IPS DF 19.7 (cell line): Measurements from ENCODE around the gene GRIA4.
"Not testable (repeated sequence)": the region's sequence is repeated elsewhere in the genome, so short reads cannot be mapped to it uniquely, and the experiment has no call there.

Experiments used
- DNase-seq: peaks from one replicate; pipeline ENCODE4 v3.0.0-alpha.2; 2013; ENCODE audit warnings: low read depth, low spot score

The GRIA4 gene

GRCh38 chr11:105719073-105719822 is 109.4 kb downstream of the GRIA4 start:
- DNase-seq = no peak

DNA sequence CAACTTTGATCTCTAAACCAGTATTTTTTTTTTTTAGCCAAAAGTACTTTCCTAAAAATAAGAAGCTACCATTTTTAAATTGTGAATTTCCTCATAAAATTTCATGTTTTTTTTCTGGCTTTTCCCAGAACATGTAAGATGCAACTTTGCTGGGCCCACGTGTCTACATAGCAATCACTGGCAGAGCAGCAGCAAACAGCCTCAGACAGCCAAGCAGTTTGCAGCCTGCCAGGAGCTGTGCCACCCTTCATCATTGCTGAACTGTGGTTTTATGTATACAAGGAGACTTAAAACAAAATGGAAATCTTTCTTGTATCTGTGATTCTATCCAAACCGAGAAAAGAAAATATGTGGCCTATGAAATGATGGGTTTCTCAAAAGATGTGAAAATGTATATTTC is 110.2 kb downstream of the GRIA4 start:
- no peak for DNase-seq

DNA sequence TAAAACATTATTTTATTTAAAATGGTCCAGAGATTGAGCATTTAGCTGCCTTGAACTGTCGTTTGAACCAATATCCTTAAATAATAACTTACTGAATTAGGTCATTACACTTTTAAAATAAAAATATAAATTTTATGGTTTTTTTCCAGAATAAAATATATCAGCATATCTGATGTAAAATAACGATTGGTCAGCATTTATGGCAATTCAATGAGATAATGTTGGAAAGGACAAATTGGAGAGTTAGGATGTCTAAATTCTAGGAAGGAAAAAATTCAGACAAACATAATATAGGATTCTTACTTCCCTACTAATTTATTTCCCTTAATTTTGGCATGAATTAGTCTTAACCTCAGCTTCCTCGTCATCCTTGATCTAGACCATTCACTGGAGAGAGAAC is 113.4 kb downstream of the GRIA4 start:
- no peak for DNase-seq

GRCh38 chr11:105732611-105733010 is 122.7 kb downstream of the GRIA4 start:
- DNase-seq = no peak

- no peak for DNase-seq
Measured at GRCh38 chr11:105734426-105734825, 124.6 kb downstream of the GRIA4 start.

DNA sequence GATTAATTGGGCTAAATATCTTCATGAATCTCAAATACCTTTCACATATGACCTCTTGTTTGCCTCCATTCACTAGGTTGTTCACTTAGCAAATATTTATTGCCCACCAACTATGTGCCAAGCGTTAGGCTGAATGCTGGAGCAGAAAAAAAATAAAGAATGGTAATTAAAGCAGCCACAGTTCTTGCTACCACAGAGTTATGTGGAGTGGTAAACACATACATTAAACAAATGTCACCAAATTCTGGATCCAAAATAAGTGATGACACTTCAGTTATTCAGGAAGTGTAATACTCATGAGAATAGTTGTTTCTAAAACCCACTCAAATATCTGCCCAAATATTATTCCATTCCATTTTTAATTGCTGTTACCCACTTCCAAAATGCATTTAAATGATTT is 128.4 kb downstream of the GRIA4 start:
- DNase-seq = no peak

- DNase-seq = no peak
Measured at GRCh38 chr11:105738986-105739795, 129.3 kb downstream of the GRIA4 start.

- DNase-seq = no peak
Measured at GRCh38 chr11:105740164-105740903, 130.5 kb downstream of the GRIA4 start.

- DNase-seq = no peak
Measured at GRCh38 chr11:105741488-105742020, 131.7 kb downstream of the GRIA4 start.

DNA sequence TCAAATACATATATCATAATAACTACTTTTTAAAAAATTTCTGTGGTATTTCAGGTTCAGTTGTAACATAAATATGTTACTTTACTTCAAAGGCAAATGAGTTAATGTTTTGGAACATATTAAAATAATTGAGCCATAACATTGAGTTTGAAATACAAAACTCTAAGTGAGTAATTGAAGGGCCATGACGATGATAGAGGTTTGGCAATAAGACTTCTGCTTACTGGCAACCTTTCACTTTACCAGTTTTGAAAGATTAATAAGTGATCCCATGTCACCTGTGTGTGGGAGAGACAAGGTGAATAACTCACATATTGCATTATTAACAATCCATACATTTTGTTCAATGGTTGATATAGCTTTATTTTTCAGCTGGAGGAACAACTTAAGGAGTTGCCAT is 144.4 kb downstream of the GRIA4 start:
- no peak for DNase-seq

GRCh38 chr11:105754716-105755115 is 144.8 kb downstream of the GRIA4 start:
- no peak for DNase-seq

GRCh38 chr11:105757107-105757506 is 147.2 kb downstream of the GRIA4 start:
- no peak for DNase-seq

GRCh38 chr11:105763594-105763993 is 153.7 kb downstream of the GRIA4 start:
- no peak for DNase-seq

GRCh38 chr11:105767931-105768330 is 158.1 kb downstream of the GRIA4 start:
- no peak for DNase-seq

GRCh38 chr11:105769627-105770026 is 159.8 kb downstream of the GRIA4 start:
- DNase-seq = no peak

- not testable (repeated sequence) for DNase-seq
Measured at GRCh38 chr11:105773452-105773851, 163.6 kb downstream of the GRIA4 start.

DNA sequence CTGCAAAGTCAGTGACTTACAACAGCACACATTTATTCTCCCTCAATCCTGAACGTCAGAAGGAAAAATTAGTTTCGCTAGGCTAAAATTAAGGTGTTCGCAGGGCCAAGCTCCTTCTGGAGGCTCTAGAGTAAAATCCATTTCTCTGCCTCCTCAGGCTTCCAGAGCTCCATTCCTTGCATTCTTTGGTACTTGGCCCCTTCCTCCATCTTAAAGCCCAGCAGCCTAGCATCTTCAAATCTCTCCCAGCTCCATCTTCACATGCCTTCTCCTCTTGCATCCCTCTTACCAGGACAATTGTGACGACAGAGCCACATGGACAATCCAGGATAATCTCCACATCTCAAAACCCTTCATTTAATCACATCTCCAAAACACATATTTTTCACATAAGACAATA is 165.0 kb downstream of the GRIA4 start:
- no peak for DNase-seq

DNA sequence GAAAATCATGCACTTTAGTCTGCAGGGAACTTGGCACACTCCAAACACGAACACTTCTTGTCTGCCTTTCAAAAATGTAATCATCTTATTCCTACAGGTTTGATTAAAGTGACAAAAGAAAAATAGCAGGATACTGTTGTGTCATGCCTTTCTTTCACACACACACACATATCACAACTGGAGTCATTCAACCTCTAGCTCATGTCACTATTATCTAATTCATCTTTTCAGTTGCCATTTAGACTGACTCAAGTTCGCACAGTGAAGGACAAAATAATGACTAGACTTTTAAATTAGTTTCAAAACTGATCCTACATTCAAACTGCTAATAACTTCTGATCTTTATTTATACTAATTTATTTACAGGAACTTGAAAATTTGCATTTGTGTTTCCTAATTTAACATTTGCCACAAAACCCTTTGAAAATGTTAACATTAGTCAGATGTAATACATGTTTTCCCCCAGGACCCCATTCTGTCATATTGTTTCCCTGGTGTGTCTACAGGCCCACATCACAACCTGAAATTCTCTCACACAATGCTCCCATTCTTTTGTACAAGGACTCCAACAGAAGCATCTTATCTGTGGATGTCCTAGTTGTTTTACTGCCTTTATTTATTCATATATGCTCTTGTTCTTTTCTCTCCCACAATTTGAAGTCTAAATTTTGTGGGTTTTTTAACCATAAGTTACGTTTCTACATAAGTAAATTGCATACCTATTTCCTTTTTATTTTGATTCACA is 171.1 kb downstream of the GRIA4 start:
- no peak for DNase-seq

- no peak for DNase-seq
Measured at GRCh38 chr11:105781807-105782206, 171.9 kb downstream of the GRIA4 start.

DNA sequence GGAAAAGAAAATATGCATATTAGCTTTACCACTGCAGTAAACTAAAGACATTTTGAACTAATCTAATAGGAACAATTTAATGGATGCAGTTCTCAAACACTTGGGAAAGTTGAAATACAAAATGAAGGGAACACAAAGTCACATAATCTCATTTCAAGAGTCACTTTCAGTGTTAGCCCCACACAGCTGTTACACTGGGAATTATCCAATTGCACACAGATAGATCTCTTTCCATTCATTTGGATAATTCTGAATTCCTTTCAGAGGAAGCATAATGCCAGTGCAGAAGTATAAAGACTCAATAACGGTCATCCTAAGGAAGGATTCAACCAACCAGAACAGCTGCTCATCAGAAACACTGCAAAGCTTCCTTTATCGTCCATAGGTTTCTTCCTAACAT is 173.3 kb downstream of the GRIA4 start:
- no peak for DNase-seq

GRCh38 chr11:105785850-105786249 is 176.0 kb downstream of the GRIA4 start:
- DNase-seq = not testable (repeated sequence)
